SIG-M5 treated with dmso at 0.1 percent for 504 hours (cell line): ENCODE data around the gene MRS2.
"Not testable (repeated sequence)": the region's sequence is repeated elsewhere in the genome, so short reads cannot be mapped to it uniquely, and the experiment has no call there.

Source experiments
- DNase-seq: peaks from one replicate; lab custom pipeline; 2025; ENCODE audit not compliant: unreplicated experiment; lab: John Stamatoyannopoulos, UW

Gene MRS2

DNA sequence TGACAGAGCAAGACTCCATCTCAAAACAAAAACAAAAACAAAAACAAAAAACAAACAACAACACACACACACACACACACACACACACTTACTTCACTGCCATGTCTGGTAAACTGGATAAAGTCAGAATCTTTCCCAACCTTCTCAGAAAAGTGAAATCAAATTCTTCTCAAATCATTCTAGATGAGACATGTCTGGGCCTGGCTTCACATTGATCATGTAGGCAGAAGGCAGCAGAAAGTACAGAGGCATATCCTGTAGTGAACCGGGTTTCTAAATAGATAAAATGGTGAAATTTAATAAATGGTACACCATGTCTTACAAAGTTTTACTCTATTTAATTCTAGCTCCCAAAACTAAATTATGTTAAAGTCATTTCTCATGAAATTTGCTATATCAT lies 14.9 kb upstream of the MRS2 start:
- no peak for DNase-seq

DNA sequence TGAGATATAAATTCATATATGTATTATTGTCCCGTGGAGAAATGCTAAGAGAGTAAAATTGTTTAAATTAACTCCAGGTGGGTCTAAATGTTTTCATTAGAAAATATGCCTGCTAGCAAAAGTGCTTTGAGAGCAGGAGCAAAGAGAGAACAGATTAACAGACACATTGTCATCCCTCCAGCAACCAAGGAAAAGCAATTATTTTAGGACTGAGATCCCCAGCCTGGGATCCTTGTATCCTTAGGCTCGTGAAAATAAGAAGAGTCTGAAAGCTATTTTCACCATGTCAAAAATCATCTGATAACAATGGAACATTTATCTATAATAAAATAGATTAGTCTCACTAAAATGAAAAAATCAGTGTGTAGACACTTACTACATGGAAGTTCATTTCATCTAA lies 11.5 kb upstream of the MRS2 start:
- no peak for DNase-seq

DNA sequence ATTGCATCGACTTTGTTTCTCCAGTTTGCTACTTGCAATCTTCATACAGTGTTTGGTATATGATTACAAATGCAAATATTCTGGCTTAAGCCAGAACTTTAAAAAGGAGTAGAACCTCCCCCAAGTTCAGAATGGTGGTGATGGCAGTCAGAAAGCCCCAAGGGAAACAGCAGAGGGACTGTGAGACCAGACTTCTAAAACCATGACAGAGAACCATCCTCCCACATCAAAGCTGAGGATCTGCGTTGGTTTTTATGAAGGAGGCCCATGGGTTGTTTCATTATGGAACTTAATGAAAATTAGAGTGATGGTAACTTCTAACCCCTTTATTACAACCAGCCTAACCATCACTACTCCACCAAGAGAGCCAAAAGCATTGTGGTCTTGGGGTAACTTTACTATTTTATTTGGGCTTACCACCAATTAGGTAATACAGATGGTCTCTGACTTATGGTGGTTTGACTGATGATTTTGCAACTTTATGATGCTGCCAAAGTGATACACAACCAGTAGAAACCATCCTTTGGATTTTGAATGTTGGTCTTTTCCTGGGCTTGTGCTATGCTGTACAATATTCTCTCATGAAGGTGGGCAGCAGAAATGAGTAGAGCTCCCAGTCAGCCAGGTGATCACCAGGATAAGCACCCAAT lies 10.9 kb upstream of the MRS2 start:
- DNase-seq: no peak

DNA sequence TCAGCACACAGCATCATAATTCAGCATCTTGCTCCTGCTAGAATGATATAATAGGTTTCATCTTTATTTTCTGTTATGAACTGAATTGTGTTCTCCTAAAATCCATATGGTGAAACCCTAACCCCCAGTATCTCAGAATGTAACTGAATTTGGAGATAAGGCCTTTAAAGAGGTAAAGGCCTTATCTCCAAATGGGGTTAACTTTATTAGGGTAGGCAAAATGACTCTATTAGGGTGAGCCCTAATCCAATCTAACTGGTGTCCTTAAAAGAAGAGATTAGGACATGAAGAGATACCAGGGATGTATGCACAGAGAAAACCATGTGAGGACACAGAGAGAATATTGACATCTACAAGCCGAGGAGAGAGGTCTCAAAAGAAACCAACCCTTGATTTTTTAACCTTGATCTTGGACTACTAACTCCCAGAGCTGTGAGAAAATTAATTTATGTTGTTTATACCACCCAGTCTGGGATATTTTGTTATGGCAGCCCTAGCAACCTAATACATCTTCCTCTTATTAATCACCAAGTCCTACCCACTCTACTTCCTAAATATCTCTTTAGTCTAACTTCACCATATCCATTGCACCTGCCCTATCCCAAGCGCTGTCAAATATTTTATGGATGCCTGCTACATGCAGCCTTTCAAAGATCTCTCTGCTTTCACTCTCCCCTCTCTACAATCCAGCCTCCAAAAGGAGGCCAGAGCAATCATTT lies 8.5 kb upstream of the MRS2 start:
- no peak for DNase-seq

DNA sequence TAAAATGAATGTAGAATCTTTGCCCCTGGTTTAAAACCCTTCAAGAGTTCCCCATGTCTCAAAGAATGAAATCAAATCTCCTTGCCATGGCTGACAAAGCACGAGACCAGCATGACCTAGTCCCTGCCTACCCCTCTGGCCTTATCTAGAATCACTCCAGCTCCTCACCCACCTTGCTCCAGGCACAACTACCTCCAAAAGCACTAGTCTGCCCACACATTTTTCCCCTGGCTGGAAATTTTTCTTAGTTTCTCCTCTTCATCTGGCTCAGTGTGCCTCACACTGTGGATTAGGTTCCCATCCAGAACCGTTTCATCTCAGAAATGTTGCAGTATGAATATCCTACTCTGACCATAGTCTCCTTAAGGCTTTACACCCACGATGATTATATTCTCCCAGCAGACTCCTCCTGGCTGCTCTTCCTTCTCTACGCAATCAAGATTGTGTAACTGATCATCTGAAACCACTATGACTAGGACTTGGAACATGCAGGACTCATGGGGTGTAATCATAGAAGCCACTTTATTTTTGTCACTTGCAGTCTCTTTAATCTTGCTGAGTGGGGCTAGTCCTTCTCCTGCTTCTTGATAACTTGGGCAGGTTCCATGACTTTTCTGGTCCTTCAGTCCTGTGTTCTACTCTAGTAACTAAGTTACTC lies 7.8 kb upstream of the MRS2 start:
- DNase-seq: peak; percentile 80

DNA sequence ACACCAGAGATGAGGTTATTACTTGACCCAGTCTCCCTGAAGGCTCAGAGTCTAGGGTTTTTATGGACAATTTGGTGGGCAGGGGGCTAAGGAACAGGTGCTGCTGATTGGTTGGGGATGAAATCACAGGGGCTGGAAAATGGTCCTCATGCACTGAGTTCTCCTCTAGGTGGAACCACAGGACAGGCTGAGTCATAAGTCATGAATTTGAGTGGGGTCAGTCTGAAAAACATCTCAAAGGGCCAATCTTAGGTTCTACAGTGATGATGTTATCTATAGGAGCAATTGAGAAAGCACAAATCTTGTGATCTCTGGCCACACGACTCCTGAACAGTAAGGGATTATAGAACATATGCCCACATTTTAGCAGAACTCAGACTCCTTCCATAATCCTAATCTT lies 5.9 kb upstream of the MRS2 start:
- no peak for DNase-seq

DNA sequence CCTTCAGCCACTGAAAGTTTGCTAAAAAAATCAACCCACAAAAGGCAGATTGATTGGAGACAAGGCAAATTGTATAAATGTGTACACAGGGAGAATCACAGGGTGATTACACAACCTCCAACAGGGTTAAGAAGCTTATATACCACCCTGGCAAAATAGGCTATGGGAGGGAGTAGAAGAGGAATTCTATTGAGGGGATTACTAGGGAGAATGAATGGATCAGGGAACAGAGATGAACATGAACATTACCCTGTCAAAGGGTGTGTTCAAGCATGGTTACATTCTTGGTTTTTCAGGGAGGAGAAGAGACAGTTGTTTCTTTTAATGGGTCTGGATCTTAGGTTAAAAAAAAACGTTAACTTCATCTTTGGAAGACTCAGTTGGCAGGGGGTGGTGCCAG lies 5.1 kb upstream of the MRS2 start:
- peak; percentile 20 for DNase-seq

DNA sequence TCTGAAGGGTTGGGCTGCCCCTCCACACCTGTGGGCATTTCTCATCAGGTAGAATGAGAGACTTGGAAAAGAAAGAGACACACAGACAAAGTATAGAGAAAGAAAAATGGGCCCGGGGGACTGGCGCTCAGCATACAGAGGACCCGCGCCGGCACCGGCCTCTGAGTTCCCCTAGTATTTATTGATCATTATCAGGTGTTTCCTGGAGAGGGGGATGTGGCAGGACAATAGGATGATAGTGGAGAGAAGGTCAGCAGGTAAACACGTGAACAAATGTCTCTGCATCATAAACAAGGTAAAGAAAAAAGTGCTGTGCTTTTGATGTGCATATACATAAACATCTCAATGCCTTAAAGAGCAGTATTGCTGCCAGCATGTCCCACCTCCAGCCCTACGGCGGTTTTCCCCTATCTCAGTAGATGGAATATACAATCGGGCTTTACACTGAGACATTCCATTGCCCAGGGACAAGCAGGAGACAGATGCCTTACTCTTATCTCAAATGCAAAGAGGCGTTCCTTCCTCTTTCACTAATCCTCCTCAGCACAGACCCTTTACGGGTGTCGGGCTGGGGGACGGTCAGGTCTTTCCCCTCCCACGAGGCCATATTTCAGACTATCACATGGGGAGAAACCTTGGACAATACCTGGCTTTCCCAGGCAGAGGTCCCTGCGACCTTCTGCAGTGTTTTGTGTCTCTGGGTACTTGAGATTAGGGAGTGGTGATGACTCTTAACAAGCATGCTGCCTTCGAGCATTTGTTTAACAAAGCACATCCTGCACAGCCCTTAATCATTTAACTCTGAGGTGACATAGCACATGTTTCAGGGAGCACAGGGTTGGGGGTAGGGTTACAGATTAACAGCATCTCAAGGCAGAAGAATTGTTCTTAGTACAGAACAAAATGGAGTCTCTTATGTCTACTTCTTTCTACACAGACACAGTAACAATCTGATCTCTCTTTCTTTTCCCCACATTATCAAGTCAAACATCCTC lies 2.4 kb upstream of the MRS2 start:
- DNase-seq: not testable (repeated sequence)

DNA sequence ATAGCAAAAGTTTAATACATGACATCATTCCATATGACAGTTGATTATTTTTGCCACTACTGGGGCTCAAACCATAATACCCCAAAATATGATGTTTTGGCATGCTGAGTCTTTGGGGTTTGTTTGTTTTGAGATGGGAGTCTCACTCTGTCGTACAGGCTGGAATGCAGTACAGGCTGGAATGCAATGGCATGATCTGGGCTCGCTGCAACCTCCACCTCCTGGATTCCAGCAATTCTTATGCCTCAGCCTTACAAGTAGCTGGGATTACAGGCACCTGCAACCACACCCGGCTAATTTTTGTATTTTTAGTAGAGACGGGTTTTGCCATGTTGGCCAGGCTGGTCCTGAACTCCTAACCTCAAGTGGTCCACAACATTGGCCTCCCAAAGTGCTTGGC lies 1.3 kb upstream of the MRS2 start:
- DNase-seq: no peak

DNA sequence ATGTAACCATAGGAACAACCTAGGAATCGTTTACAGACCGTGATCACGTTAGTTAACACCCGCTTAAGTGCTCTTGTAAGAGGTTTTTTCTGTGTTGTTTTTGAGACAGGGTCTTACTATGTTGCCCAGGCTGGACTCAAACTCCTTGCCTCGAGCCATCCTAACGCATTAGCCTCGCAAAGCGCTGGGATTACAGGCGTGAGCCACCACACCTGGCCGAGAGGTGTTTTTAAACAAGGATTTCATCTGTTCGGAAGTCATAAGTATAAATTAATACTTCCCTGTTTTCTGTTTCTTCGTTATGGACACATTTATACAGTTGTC lies 727 bp downstream of the MRS2 start:
- DNase-seq: peak; percentile 47

DNA sequence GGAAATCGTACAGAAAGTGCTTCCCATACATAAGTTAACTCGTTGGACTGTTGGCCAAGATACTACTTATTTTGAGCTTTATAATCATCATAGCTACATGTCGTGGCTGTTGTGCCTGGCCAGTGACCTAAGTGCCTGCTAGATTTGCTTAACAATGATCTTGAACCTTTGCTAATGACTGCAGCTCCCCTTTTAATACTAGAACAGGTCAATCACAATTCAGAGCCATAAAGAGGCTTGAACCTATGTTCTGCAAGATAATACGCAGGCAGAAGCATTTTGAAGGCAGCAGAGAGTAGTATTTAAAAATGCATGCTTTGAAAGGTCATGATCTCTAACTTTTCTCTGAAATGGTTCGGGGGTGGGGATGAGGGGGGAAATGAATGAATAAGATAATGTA lies 2.5 kb downstream of the MRS2 start:
- no peak for DNase-seq

DNA sequence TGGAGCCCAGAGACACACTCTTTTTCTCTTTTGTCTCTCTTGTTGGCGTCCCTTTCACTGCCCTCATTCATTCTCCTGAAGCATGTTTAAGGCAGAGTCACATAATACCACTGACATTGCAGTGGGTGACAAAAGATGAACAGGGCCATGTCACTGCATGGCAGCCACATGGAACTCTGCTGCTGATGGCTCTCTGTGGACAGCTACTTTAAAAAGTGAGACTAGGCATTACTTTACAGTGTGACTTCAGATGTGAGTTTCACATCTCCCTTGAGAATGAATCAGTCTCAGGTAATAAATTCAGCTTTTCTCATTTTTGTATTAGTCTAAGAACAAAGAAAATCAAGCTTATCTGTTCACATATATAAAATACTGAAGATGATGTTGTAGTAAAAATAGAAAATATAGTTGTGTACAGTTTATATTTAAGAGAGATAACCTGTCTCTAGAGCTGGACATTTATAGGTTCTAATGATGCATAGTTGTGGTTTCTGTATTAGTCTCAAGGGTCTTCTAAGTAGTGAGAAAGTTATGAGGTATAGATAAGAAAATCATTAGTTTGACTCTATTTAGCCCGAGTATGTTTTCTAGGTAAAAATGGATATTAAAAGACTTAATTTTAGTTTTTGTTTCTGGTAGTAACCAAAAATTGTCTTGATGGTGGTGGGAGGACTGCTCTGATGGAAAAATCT lies 6.1 kb downstream of the MRS2 start:
- DNase-seq: no peak

DNA sequence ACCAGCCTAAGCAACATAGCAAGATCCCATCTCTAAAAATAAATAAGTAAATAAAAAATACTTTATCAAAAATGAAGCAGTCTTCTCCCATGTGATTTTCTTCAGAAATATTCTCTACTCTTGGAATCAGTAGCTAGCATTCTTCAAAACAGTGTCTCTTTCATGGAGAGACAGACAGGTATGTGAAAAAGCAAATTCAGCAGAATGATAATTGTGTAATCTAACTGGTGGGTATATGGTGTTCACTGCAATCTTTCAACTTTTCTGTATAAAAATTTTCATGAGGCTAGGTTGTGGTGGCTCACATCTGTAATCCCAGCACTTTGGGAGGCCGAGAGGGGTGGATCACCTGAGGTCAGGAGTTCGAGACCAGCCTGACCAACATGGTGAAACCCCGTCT lies 7.9 kb downstream of the MRS2 start:
- no peak for DNase-seq

DNA sequence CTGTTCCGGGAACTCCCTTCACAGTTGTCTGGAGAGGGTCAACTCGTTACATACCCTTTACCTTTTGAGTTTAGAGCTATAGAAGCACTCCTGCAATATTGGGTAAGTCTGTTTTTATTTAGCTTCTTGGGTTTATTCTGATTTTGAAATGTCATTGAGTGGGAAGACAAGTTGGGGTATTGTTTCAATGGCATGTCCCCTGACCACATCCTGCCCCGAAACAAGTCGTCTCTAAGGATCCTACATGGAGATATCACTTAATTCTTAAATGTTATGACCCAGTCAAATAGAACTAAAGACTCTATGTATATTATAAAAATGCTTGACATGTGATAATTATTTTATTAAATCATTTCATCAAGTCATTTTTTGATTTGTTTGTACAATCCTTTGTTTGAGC lies 9.6 kb downstream of the MRS2 start:
- DNase-seq: no peak

DNA sequence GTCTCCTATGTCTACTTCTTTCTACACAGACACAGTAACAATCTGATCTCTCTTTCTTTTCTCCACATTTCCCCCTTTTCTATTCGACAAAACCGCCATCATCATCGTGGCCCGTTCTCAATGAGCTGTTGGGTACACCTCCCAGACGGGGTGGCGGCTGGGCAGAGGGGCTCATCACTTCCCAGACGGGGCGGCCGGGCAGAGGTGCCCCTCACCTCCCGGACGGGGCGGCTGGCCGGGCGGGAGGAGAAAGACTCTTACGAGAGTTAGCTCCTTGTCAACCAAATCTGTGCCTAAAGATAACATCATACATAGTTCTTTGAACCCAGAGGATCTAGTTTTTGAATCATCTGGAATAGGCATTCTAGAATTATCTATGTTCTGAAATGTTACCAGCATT lies 11.8 kb downstream of the MRS2 start:
- not testable (repeated sequence) for DNase-seq

DNA sequence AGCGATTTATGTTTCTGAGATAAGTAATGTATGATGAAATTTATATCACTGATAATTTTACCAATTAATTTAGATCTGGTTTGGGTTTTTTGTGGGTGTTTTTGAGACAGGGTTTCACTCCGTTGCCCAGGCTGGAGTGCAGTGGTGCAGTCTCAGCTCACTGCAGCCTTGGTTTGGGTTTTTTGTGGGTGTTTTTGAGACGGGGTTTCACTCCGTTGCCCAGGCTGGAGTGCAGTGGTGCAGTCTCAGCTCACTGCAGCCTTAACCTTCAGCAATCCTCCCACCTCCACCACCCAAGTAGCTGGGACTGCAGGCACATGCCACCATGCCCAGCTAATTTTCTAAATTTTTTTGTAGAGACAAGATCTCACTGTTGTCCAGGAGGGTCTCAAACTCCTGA lies 13.0 kb downstream of the MRS2 start:
- no peak for DNase-seq

DNA sequence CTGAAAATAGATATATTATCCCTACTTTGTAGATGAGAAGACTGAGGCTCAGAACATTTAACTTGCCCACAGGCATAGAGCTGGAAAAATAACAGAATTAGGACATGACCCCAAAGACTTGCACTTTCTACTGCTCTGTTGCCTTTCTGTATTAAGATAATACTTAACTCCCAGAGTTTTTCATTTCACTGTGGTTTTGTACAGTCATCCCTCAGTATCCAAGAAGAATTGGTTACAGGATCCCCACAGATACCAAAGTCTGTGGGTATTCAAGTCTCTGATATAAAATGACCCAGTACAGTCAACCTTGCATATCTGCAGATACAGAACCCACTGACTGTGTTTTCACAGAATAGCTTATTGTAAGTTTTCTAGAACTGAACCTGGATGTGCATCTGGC lies 16.8 kb downstream of the MRS2 start:
- DNase-seq: no peak

DNA sequence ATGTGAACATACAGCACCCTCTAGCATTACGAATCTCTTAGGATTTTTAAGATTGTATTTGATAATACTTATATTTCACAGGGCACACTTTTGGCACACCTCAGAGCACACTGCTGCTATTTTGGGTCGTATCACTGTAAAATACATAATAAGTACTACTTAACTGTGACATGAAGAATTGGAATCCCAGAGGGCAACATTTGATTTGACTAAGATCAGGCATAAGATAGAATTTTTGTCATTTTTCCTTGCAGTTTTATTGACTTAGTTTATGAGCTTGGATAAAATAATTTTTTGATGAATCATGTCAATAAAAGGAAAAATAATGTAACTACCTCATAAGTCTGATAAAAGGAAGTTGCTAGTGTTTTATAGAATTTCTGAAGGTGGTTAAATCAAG lies 22.4 kb downstream of the MRS2 start:
- no peak for DNase-seq

DNA sequence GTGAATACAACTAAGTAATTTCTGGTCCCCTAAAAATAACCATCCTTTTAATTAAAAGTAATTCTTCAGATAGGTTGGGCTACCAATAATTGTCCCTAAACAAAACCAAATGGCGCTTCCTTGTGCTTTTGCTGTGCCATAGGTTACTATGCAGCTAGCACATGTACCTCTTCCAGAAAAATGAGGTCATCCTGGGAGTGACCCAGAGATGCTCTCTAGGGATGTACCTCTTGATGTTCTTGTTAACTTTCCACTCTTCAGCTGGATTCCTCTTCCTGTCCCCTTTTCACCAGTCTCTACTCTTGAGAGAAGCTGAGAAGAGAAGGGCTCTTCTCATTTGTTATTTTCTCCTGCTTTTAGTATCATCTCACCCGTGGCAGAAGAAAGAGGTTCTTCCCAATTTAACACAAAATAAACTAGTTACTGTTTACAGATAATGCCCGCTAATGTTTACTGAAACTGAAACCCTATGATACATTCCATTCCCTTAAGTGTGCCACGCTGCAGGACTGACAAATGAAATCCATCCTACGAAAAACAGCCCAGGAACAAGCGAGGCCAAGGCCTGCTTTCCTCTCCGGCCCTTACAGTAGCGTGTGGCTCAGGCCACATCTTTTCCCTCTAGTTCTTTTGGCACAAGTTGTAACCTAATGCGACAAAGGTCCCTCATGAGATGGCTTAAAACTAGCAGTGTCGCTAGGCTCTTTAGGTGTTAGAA lies 24.2 kb downstream of the MRS2 start:
- no peak for DNase-seq

DNA sequence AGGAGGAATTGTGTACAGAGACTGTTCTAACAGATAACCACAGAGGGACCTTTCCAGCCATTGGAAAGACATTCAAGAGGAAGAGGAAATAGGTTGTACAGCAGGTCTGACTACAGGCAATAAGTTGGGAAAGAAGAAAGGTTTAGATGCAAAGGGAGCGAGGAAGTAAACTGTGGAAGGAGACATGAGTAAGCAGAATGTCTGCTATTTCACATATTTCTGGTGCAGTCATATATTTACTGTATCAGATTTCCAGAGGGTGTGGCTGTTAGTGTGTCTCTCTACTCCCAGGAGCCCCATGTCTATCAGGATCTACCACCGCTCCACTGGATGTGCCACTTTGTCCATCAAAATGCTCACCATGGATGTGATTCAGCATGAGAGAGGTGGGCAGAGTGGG lies 25.9 kb downstream of the MRS2 start:
- no peak for DNase-seq
